ENCODE results near the gene ZC2HC1B. TPM values are rescaled to one million over a fixed set of nuclear protein-coding genes. Genes with fewer than 3 reads are reported as not detected.
A peak's percentile ranks its signal among the peaks of the same experiment; 100 is the strongest.

The ZC2HC1B gene
- polyA plus RNA-seq, 3 donors = not detected

GRCh38 chr6:143952947-143953701 lies 88.8 kb downstream of the ZC2HC1B start:
- DNase-seq (ENCODE audit: extremely low read depth in 1 of 11, low read depth in 9 of 11, low spot score in 4 of 11) = no peak

- DNase-seq (ENCODE audit: extremely low read depth in 1 of 11, low read depth in 9 of 11, low spot score in 4 of 11) = no peak
Observed at GRCh38 chr6:143953922-143954321, 89.6 kb downstream of the ZC2HC1B start.

DNA sequence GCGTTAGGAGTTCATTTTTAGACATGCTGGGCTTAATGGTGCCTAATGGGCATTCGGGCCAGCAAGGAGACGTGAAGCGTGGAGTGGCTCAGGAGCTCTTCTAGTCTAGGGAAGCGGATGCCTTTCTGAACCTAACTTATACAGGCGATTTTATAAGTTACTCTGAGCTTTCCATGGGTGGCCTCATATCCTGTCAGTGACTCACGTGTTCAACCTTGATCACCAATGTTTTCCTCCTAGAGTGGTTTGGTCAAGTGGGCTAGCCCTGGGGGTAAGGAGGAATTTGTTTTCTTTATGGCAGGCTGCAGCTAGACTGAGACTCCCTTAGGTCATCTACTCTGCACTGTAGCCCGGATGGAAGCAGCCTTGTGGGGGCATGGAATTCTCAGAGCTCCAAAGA lies 91.7 kb downstream of the ZC2HC1B start:
- DNase-seq (ENCODE audit: extremely low read depth in 1 of 11, low read depth in 9 of 11, low spot score in 4 of 11) = no peak

- DNase-seq (ENCODE audit: extremely low read depth in 1 of 11, low read depth in 9 of 11, low spot score in 4 of 11) = no peak
Observed at GRCh38 chr6:143957679-143958274, 93.5 kb downstream of the ZC2HC1B start.

GRCh38 chr6:143958839-143959399 lies 94.6 kb downstream of the ZC2HC1B start:
- no peak for DNase-seq (ENCODE audit: extremely low read depth in 1 of 11, low read depth in 9 of 11, low spot score in 4 of 11)

DNA sequence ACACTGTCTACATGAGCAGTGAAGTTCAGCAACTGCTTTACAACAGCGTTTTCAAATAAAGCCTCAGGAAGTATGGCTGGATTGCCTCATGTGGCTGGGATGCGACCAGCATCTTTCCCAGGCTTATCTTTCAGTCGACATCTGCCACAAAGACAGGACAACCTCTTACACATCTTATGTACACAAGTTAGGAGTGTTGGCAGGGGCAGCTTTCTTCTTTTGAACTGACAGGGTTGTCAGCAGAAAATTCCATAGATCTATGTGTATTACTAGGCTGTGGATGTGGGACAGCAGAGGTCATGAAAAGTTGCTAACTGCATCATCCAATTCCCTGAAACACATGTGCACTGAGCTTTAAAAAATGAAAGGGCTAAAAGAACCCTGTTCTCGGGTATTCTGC lies 95.7 kb downstream of the ZC2HC1B start:
- DNase-seq (ENCODE audit: extremely low read depth in 1 of 11, low read depth in 9 of 11, low spot score in 4 of 11) = no peak

DNA sequence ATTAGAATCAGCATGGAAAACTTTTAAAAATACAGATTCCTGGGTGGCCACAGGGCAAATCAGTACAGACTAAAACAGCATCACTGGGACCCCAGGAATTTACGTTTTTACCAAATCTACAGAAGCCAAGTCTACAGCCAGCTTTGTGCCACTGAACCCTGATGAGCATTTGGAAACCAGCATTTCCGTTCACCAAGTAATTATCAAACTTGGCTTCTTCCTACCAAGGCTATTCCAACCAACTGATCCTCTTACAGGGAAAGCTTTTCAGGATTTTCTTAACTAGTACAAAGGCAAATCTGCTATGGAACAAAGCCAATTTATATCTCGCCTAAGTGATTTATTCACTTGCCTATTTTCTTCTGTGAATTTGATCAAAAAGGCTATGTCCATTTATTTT lies 96.8 kb downstream of the ZC2HC1B start:
- DNase-seq (ENCODE audit: extremely low read depth in 1 of 11, low read depth in 9 of 11, low spot score in 4 of 11) = no peak

DNA sequence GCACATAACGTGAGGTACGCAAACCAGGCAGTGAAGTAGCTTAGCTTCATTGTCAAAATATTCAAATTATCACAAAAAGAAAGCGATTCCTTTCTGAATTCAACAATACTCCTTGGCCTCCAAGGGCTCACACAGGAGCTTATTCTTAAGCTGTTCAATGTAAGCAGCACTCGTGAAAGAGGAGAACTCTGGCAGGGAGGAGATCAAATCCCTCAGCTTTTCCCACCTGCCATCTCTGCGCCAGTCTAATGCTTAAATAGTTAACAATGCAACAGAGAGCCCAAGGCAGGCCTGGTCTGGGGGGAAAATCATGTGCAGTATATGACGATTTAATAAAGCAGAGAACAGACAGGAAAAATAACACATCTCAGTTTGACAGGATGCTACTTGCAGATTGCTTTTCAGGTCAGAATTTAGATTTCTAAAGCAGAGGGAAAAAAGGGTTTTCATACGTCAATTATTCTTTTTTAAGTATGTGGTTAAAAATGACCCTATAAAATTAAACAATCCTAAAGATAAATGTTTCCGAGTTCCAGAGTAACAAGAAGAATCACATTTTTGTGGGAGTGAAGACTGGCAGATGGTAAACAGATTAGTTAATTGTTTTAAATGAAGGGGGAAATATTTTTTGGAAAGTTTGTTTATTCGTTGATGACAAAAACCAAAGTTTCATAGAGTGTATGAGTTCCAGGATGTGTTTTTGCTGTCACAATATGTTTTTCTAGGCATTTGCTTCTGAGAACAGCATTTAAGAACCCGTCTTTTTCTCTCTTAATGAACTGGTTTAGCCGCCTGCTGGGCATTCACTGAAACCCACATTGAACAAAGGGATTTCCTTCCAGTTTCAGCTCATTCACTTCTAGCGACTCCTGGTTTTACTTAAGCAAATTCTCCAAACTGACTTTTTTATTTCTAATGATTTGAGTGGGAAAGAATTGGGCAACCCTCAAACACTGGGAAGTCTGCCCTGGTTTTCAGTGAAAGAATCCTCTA lies 97.9 kb downstream of the ZC2HC1B start:
- peak in 2 of 11 donors; percentile 47 to 57 for DNase-seq (ENCODE audit: extremely low read depth in 1 of 11, low read depth in 9 of 11, low spot score in 4 of 11)

DNA sequence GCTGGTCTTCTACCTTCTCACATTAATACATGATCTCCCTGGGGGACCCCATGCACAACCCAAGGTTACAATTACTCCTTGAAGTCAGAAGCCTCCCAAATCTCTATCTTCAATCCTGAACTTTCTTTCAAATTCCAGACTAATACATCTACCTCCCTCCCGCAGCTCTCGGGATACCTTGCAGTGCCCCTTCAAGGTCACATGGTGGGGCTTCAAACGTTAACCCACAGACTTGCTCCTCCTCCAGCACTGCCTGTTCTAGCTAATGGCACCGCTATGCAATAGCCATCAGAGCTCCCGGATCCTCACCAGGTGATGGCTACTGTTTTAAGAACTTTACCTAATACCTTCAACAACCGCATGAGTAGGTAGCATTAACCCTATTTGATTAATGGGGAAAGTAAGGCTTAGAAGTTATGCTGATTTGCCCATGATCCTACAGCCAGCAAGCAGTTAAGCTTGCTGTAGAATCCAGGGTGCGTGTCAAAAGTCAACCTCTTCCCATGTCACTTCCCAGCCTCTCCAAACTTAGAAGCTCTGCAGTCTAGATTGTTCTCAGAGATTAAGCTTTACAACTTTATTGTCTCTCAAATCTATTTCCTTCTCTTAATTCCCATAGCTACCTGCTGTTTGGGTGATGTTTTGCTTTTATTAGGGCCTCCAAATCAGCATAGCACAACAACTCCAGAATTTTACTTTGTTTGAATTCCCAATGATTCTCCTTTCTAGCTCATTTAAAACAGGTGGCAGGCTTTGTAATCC lies 99.1 kb downstream of the ZC2HC1B start:
- no peak for DNase-seq (ENCODE audit: extremely low read depth in 1 of 11, low read depth in 9 of 11, low spot score in 4 of 11)

- DNase-seq (ENCODE audit: extremely low read depth in 1 of 11, low read depth in 9 of 11, low spot score in 4 of 11) = no peak
Observed at GRCh38 chr6:143964674-143965081, 100.4 kb downstream of the ZC2HC1B start.

DNA sequence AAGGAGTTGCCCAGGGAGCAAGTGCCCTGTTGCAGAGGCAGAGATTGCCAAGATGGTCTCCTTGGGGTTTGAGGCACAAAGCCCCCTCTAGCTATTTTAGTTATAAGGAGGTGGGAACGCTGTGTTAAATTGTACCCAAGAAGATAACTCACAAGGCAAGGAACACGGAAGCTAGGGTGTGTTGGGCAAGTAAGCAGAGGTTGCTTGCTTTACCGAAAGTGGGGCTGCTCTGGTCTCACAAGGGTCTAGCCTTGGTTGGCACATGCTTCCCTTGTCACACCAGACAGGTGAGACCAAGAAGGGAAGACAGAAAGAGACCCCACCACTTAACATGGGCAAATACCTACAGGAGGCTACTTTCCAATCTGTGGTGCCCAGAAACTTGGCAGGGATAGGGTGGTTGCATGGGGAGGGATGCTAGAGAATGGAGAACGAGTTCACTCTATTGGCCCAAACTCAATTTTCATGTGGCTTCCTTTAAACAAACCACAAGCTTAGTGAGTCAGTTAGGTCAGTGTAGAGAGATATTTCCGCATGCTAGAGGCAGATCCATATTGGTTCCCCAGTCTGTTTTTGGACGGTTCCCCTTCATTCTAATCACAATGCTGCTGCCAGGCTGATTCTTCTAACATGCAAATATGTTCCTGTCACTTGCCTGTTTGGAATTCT lies 101.4 kb downstream of the ZC2HC1B start:
- DNase-seq (ENCODE audit: extremely low read depth in 1 of 11, low read depth in 9 of 11, low spot score in 4 of 11) = no peak

- DNase-seq (ENCODE audit: extremely low read depth in 1 of 11, low read depth in 9 of 11, low spot score in 4 of 11) = no peak
Observed at GRCh38 chr6:143966312-143966711, 102.0 kb downstream of the ZC2HC1B start.

DNA sequence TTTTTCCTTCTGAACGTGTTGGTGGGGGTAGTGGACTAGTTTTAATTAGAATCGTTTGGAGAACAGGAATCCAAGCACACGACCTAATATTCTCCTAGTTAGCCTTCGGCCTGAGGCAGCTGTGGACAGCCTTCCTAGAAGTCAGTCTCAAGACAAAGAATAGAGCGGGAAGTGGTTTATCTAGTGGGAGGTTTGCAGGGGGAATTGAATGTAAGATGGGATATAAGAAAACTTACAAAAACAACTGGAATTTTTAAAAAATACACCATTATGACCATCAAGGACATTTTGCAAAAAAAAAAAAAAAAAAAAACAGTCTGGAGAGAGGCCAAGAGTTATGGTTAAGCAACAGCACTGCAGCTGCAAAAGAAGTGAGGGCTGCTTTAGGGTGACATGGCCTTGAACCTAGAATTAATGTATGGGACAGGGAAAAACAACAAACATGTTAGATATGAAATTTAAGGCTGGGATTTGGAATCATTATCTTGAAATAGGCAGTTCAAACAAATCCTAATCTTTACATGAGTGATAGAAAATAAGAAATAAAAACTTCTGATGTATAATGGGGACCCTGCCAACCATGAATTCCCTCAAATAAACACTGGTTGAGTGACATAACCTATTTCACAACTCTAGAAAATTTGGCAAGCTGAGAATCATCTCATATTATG lies 103.6 kb downstream of the ZC2HC1B start:
- no peak for DNase-seq (ENCODE audit: extremely low read depth in 1 of 11, low read depth in 9 of 11, low spot score in 4 of 11)

DNA sequence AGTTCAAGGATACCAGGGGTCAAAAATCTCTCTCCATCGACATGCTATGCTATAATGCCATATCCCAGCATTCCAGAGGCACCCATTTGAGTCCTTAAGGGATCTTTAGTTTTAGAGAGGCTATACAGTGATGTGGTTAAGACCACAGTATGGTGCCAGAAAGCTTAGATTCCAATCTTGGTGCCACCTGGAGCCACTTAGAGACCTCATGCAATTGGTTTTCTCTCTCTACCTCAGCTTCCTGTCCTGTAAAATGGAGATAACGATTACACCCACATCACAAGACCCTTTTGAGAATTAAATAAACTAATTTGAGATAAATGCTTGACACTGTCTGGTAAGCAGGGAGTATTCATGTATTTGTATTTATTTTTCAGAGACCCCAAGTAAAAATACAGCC lies 104.8 kb downstream of the ZC2HC1B start:
- no peak for DNase-seq (ENCODE audit: extremely low read depth in 1 of 11, low read depth in 9 of 11, low spot score in 4 of 11)

GRCh38 chr6:143970456-143971218 lies 106.4 kb downstream of the ZC2HC1B start:
- DNase-seq (ENCODE audit: extremely low read depth in 1 of 11, low read depth in 9 of 11, low spot score in 4 of 11) = no peak

- DNase-seq (ENCODE audit: extremely low read depth in 1 of 11, low read depth in 9 of 11, low spot score in 4 of 11) = no peak
Observed at GRCh38 chr6:143971482-143972205, 107.4 kb downstream of the ZC2HC1B start.

Measured in renal cortex interstitium (tissue), 11 donors.